ENCODE results near the gene LEFTY2.

- no peak for TF ChIP-seq CTCF (IDR thresholded peaks at IDR 0.05; ENCODE audit: extremely low read depth in 1 of 2, insufficient read depth in 1 of 2, low read depth in 1 of 2, low read length in 2 of 2)
- TF ChIP-seq POLR2A (IDR thresholded peaks at IDR 0.05; ENCODE audit: low read depth, low read length), result no peak
- TF ChIP-seq EZH2 (IDR thresholded peaks at IDR 0.05; ENCODE audit: borderline replicate concordance, low read depth, low read length, severe bottlenecking), result no peak
- TF ChIP-seq POLR2AphosphoS5 (IDR thresholded peaks at IDR 0.05; ENCODE audit: insufficient read depth, low read depth, low read length), result no peak
- no peak for TF ChIP-seq MAX (IDR thresholded peaks at IDR 0.05; ENCODE audit: insufficient read depth, insufficient read length)
- no peak for TF ChIP-seq JUN (IDR thresholded peaks at IDR 0.05; ENCODE audit: borderline replicate concordance, insufficient read depth, insufficient read length, low read depth)
- no peak for TF ChIP-seq GATA2 (IDR thresholded peaks at IDR 0.05; ENCODE audit: insufficient read depth, insufficient read length, low read depth, low read length)
- no peak for TF ChIP-seq FOS (IDR thresholded peaks at IDR 0.05; ENCODE audit: borderline replicate concordance, insufficient read depth, low read length)
Measured at GRCh38 chr1:225914391-225914790, 26.6 kb downstream of the LEFTY2 start.
